ENCODE data around the gene PKP1.

PKP1 gene

DNA sequence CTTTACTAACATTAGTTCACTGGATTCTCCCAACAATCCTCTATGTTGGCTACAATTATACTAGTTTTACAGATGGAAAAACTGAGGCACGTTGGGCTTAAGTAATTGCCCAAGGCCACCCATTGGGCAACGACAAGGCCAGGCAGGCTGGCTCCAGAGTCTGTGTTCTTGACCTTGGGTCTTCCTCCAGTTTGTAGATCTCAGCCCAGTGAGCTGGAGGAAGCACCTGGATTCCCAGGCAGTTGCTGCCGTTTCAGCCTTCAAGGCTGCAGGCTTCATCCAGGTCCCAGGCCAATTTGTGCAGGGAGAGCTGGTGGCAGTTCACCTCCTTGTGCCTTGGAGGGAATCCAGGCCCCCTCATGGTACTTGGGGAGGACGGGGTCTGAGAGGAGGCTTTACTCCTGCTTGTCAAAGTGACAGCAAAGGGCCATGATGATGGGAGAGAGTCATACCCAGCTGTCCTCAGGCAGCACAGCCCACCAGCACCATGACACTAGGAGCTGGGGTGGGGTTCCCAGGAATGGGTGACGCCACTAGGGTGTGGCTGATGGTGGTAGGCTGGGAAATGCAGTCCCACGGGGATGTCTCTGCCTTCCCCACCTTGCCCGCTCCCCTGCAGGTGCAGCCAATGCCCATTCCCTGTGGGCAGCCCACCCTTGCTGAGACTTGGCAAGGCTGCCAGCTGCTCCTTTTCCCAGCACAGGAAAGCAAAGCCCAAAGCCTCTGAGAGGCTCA, 27.1 kb downstream of the PKP1 start:
- no peak for DNase-seq

DNA sequence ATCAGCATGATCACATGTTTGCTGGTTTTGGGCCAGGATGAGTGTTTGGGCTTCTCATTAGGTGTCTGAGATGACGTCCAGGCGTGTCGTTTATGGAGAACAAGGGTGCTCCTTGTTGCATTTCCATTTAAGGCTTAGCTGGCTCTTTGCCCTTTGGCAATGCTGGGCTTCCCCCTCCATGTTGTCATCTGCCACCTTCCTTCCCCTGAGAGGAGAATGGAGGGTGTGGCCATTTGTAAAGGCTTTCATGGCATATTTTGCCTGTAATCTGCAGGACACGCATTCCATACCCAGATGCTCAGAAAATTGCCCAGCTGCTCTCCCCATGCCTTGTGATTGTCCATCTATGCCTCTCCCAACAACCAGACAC, 27.7 kb downstream of the PKP1 start:
- no peak for DNase-seq

DNA sequence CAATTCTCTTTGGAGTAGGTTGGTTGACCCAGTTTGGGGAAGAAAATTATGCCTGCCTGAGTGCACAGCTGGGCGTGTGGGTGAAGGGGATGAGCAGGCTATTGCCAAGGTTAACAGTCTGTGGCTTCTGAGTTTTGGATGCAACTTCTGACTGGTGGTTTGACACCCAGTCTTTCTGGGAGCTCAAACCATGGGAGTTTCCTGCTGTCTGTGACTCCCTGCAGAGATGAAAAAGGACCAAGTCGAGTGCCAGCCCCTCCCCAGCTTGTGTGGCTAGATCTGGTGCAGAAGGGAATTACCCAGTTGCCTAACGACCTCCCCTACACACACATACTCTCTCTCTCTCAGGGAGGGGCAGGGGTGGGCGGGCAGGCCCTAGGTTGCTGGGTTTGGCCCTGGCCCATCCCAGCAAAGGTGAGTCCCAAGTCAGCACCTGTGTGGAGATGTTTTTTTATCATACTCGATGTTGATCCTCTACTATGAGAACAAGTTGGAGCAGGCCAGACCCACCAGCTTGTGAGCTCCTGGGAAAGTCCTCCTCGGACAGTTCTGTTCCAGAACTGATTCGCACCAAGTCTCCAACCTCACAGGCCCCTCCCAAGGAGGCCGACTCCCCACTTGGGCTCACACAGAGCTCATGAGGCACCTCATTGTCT, 28.2 kb downstream of the PKP1 start:
- DNase-seq, result no peak

DNA sequence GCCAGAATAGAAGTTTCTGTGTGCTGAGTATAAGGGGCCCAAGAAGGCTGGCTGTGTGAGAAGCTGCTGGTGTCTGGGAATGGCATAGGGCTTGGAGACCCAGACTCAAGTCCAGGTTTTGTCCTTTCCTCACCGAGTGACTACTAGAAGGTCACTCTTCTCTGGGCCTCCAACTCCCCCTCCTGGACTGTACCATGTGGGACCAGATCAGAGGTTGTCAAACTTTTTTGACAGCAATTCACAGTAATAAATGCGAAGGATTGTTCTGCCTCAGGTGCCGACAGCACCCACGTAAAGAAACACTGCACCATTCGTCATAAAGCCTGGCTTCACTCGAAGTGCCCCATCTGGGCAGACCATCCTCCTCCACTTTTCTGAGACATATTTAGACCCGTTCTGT, 29.0 kb downstream of the PKP1 start:
- no peak for DNase-seq

DNA sequence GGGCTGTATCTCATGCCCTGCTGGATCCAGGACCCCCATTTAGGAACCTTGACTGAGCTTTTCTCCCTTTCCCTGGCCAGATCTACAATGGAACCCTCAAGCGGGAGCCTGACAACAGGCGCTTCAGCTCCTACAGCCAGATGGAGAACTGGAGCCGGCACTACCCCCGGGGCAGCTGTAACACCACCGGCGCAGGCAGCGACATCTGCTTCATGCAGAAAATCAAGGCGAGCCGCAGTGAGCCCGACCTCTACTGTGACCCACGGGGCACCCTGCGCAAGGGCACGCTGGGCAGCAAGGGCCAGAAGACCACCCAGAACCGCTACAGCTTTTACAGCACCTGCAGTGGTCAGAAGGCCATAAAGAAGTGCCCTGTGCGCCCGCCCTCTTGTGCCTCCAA, 29.8 kb downstream of the PKP1 start:
- DNase-seq, result no peak

DNA sequence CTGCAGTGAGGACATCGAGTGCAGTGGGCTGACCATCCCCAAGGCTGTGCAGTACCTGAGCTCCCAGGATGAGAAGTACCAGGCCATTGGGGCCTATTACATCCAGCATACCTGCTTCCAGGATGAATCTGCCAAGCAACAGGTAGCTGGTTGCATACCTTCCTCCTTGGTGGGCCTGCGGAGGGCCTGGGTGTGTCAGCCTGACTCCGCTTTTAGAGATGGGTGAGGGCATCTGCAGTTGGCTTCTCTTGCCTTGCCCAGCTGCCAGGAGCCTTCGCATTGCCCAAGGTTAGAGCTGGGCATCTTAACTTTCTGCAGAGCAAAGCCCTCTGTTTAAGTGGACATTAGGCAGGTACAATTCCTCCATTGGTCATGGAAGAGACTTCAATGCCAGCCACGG, 33.2 kb downstream of the PKP1 start:
- no peak for DNase-seq

DNA sequence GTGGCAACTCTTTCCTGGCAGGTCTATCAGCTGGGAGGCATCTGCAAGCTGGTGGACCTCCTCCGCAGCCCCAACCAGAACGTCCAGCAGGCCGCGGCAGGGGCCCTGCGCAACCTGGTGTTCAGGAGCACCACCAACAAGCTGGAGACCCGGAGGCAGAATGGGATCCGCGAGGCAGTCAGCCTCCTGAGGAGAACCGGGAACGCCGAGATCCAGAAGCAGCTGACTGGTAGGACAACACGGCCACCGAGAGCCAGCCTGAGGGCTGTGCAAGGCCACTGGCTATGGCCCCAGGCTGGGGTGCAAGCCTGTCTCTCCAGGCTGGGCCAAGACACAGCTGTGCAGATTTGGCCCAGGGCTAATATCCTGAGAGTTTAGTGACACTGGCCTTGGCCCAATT, 34.2 kb downstream of the PKP1 start:
- no peak for DNase-seq

DNA sequence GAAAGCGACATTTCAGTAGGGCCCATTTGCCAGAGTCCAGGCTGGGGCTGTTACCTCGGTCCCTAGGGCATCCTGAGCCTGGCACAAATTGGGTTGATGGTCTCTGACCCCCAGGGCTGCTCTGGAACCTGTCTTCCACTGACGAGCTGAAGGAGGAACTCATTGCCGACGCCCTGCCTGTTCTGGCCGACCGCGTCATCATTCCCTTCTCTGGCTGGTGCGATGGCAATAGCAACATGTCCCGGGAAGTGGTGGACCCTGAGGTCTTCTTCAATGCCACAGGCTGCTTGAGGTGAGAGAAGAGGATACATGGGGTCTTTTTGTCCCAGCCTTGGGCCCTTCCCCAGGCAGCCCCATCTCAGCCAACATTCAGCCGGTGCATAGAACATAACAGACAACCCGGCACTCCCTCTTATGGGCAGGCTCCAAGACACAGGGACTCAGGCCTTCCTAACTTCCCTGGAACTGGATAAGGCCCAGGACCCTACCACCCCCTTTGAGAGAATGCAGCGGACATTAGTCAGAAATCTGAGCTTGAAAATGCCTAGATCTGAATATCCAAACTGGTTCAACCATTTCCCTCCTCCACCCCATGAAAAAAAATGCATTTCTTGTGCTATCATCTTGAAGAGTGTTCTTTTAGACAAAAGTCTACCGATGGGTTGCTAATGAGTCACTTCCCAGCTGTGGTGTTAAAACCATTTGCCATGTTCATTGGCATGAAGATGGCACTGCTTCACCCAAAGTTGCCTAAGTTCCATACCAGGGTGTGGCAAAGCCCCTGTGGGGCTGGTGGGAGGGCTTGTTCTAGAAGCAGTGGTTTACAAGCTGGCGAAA, 35.4 kb downstream of the PKP1 start:
- no peak for DNase-seq

DNA sequence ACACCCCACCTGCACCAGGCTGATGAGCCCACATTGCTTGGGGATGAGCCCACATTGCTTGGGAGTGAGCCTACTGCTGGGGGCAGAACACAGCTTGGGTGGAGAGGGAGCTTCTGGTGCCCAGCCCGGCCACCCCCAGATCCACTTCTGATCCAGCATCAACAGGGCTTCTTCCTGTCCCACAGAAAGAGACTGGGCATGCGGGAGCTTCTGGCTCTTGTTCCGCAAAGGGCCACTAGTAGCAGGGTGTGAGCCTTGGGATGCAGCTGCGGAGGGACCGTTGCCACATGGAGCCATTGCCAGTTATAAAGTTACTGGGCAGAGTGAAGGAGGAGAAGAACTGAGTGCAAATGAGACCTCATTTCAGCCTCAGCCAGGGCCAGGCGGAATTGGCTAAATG, 36.3 kb downstream of the PKP1 start:
- DNase-seq, result no peak

DNA sequence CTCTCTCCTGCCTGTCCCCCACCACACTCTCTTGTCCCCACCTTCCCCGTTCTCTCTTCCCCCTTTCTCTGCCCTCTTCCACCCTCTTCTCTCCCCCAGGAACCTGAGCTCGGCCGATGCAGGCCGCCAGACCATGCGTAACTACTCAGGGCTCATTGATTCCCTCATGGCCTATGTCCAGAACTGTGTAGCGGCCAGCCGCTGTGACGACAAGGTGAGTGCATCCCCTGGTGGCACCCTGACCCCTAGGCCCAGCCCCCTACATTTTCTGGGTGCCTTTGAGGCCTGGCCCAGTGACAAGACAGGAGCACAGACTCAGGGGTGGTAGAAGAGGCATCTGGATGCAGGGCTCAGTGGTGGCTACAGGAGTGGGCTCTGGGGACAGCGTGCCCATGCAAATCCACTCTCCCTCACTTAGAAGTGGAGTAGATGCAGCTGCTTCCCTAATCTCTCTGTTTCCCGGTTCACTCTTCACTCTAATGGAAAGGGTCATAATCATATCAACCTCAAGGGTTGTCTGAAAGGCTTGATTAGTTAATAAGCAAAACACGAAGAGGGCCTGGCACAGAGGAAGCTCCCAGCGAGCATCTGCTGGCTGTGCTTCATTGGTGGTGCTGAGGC, 37.0 kb downstream of the PKP1 start:
- DNase-seq, result no peak

DNA sequence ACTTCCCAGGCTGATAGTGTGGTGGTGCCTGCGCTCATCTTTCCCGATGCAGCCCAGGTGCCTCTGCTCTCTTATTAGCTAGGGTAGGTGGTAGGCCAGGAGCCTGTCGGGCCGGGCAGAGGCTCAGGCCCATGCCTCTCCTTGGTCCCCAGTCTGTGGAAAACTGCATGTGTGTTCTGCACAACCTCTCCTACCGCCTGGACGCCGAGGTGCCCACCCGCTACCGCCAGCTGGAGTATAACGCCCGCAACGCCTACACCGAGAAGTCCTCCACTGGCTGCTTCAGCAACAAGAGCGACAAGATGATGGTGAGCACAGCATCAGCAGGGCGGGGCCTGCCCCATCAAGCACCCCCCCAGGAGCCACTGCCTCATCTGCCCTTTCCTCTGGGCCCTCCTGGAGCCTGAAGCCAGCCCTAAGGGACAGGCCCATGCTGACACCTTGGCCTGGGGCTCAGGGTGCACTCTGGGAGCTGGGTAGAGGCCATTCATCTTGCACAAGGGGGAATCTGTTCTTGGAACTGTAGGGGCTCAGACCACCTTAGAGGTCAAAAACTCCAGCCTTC, 38.6 kb downstream of the PKP1 start:
- no peak for DNase-seq

DNA sequence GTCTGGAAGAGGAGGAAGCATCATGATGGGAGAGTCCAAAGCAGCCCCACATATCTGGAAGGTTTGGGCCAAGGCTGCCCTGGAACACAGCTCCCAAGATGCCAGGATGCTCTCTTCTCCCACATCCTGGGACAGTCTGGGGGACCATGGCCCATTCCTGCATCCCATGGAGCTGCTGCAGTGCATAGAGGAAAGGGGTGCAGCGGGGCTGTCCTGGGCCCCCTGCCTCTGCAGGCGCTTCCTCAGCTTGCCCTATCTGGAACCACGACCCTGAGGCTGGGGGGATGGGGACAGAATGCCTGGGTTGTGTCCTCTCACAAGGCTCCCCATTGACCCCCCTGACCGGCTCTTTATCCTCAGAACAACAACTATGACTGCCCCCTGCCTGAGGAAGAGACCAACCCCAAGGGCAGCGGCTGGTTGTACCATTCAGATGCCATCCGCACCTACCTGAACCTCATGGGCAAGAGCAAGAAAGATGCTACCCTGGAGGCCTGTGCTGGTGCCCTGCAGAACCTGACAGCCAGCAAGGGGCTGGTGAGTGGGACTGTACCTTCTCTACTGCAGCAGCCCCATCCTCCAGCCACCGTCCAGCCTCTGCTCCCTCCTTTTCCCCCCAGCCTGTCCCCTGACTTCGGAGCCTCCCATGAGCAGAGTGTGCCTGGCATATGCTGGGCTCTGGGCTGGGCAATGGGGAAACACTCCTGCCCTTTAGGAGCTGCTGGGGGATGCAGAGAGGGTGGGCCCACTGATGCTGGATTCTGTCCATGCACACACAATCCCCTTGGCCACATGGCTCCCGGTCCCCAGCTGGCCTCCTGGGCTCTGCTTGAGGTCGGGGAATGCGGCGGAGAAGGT, 39.6 kb downstream of the PKP1 start:
- DNase-seq, result no peak

DNA sequence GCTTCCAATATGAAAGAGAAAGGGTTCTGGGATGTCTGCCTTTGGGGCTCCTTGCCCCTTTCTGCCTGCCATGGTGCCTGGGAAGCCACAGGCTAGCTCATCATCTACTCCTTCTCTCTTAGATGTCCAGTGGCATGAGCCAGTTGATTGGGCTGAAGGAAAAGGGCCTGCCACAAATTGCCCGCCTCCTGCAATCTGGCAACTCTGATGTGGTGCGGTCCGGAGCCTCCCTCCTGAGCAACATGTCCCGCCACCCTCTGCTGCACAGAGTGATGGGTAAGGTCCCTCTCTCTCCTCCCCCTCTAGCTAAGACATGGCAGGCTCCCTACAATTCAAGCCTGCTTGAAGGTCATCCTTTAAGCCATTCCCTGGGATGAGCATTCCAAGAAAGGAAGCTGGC, 41.0 kb downstream of the PKP1 start:
- no peak for DNase-seq

DNA sequence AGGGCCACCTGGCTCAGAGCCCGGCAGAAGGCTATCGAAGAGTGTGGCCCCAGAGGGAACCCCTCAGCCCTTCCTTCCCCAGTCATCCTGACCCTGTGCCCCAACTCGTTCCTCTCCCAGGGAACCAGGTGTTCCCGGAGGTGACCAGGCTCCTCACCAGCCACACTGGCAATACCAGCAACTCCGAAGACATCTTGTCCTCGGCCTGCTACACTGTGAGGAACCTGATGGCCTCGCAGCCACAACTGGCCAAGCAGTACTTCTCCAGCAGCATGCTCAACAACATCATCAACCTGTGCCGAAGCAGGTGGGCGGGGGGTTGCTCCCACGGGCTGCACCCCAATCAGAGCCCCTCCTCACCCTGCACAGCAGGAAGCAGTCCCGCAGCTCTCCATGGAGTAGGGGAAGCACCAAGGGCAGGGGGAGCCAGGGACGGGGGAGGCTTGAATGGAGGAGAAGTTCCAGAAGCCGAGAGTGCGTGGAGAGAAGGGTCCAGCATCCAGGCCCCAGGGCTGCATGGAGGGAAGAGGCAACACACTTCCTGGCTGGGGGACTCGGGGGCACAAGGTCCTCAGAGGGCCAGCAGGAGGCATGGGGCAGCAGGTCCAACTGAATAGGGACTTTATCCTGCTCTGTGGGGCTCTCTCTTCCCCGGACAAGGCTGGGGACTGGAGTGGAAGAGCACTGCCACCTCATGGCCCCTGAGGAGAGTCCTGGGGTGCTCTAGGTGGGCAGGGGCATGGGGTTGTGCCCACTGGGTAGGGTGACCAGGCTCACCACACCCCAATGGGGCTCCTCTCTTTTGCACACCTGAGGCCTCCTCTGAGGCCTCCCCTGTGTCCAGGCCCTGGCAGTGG, 41.7 kb downstream of the PKP1 start:
- DNase-seq, result no peak

DNA sequence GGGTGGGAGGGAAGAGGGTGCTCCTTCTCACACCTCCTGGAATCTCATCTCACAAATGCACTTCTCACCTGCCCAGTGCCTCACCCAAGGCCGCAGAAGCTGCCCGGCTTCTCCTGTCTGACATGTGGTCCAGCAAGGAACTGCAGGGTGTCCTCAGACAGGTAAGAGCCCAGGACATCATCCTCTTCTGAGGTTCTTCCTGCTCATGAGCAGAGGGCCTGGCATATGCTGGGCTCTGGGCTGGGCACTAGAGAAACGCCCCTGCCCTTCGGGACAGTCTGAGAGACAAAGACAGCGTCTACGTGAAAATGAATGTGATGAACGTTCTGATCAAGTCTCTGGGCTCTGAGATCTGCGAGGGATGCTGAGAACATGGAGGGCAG, 42.4 kb downstream of the PKP1 start:
- DNase-seq, result no peak

DNA sequence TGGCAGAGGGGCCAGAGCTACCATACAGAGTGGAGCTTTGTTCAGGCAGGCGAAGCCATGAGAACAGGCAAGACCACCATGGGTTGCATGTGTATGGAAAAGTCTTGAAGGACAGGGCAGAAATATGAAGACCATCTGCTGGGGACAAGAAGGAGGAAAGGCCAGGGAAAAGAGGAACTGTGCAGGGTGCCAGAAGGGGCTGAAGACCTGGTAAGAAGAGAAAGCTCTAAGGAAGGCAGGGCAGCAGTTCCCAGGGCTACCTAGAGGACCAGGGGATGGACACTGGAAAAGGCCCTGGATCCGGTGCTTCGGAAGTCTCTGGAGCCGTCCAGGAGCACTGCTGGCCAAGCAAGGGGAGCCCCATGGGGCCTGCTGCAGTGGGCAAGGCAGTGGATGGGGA, 43.4 kb downstream of the PKP1 start:
- no peak for DNase-seq

DNA sequence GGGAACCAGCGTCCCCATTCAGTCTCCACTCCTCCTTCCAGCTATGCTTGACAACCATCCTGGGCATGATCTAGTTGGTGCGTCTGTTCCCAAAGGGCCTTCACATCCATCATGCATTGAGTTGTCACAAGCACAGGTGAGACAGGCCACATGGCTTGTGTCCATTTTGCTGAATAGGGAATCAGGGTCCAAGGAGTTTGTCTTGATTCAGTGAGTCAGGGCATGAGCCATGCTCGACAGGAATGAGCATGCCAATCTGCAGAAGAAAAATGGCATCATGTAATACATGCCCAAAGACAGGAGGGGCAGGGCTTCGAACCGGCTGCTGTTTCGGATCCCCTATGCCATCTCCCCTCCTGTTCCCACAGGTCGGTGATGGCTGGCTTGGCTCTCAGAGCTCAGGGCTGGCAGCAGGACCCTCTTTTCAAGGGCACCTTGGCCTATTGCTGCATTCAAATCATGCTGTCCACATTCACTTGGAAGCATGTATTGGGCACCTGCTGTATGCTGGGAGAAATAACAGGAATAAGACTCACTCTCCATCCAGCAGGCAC, 44.5 kb downstream of the PKP1 start:
- no peak for DNase-seq

DNA sequence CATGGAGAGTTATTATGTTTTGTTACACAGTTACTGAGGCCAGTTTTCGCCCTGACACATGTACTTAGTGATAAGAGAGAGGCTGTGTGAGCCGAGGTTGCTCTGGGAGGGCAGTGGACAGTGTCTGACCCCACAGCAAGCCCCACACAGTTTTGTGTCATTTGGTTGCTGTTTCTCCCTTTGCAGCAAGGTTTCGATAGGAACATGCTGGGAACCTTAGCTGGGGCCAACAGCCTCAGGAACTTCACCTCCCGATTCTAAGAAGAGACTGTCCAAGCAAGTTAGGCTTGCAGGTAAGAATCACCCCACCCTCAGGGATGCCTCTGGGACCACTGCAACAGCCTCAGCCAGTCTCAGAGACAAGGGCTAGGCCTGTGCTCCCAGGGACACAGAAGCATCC, 45.3 kb downstream of the PKP1 start:
- DNase-seq, result no peak

DNA sequence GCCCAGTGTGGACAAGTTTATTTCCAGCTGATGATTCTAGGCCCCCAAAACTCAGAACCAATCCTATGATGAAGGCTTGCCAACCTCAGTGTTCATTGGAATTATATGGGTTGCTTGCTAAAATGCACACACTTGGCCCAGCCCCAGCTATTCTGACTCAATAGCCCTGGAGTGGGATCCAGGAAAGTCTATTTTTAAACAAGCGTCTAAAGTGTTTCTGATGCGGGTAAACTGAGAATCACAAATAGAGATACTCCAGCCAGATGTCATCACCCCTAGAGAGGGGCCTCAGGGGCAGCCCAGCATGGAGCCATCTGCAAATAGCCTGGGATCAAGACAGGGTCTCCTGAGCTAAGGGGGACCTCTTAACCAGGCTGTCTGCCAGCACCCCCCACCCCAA, 46.0 kb downstream of the PKP1 start:
- DNase-seq, result no peak

DNA sequence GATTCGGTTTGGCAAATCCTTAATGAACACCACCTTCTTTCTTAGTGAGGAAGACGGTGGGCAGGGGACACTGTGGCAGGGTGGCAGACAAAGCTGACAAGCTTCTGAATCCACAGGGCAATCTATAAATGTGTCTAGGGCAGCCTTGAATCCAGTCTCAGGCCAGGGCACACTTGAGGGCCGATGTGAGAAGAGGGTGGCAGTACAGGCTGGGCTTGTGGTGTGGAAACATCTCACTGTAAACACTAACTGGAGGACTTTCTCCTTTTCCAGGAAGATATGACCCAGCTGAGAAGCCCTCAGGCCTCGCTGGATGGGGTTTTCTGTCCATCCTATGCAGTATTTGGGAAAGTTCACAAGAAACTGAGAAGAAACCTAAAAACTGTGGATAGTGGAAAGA, 46.5 kb downstream of the PKP1 start:
- no peak for DNase-seq

DNA sequence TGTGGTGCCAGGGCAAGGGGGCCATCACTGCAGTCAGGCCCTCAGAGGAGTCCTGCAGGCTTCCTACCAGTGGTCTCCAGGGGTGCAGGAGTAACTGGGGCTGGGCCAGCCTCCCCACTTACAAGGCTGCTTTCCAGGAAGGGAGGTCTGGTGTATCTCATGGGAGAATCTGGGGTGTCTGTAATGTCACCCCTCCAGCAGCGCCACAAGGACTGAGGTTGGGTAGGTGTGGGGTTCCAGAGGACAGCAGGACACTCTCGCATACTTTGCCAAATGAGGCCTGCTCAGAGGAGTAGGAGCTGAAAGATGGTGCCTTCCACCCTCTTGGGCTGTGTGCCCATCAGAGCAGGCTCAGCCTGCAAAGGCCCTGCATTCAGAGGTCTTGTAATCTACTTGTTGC, 47.2 kb downstream of the PKP1 start:
- DNase-seq, result no peak
